Activated gamma-delta T cell treated with anti-CD3 and anti-CD28 coated beads, Interleukin-2, amount 50 U/mL, for 16 hours (primary cell): Measurements from ENCODE around the gene N4BP2.
"Not testable (repeated sequence)": the region's sequence is repeated elsewhere in the genome, so short reads cannot be mapped to it uniquely, and the experiment has no call there.

ENCODE experiments used
- DNase-seq: peaks from one replicate; pipeline ENCODE4 v3.0.0-alpha.2; 2020; ENCODE audit warnings: low read depth

Gene N4BP2

DNA sequence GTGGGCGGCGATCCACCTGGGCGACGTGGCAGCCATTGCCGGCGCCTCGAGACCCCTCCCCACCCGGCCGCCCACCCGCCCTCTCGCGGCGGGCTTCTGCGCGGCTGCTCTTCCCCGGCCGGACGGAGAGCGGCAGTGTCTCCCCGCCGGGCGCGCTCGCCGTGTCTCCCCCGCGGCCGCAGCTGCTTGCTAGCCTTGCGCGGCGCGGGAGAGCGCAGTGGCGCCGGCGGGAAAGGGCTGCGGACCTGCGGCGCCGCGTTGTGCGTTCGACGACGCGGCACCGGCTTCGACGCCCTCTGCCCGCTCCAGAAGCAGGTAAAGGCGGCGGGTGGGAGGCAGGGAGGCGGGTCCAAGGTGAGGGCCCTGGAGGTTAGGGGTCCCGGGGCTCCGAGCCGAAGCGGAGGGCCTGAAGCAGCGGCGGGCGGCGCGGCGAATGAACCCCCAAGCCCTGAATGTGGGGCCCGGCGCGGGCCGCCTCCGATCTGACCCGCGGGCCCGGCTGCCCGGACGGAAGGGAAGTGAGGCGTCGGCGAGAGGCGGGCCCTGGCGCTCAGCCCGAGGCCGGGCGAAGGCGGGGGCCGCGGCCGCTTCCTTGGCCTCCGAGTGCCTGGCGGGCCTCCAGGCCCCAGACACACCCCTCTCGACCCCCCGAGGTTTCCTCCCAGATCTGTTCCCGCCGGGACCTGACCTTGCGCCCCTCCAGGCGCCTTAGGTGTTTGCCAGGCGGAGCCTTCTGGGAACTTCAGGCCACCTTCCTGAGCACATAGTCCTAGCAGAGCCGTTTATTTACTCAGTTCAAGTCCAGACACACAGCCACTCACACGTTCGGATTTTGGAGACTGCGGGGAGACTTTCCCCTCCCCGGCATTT lies at the start of gene N4BP2:
Gene N4BP2 (plus strand): TSS at position 135 of the 870 bp plus-strand sequence. CDS start 40,491 bp downstream, outside the sequence.
- DNase-seq, result peak; percentile 53

DNA sequence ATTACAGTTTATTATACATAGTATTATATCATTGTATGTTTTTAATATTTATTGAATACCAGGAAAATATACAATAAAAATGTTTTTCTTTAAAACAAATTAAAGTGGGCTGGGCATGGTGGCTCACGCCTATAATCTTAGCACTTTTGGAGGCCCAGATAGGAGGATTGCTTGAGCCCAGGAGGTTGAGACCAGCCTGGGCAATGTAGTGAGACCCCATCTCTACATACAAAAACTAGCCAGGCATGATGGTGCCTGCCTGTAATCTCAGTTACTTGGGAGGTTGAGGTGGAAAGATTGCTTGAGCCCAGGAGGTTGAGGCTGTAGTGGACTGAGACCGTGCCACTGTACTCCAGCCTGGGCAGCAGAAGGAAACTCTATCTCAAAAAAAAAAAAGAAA lies 40.6 kb upstream of the N4BP2 start:
- no peak for DNase-seq

DNA sequence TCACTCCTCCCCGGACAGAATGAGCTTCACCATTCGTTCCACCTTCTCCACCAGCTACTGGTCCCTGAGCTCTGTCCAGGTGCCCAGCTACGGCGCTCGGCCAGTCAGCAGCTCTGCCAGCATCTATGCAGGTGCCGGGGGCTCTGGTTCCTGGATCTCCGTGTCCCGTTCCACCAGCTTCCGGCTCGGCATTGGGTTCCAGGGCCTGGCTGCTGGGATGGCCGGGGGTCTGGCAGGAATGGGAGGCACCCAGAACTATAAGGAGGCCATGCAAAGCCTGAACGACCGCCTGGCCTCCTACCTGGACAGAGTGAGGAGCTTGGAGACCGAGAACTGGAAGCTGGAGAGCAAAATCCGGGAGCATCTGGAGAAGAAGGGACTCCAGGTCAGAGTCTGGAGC lies 36.4 kb upstream of the N4BP2 start:
- no peak for DNase-seq

GRCh38 chr4:40021116-40021515 lies 35.5 kb upstream of the N4BP2 start:
- not testable (repeated sequence) for DNase-seq

DNA sequence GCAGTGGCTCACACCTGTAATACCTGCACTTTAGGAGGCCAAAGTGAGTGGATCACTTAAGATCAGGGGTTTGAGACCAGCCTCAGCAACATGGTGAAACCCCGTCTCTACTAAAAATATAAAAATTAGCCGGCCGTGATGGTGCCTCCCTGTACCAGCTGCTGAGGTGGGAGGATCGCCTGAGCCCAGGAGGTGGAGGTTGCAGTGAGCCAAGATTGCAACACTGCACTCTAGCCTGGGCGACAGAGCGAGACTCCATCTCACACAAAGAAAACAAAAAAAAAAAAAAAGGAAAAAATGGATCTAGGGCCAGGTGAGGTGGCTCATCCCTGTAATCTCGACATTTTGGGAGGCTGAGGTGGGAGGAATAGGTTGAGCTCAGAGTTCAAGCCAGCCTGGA lies 32.6 kb upstream of the N4BP2 start:
- DNase-seq, result not testable (repeated sequence)

GRCh38 chr4:40032785-40033184 lies 23.9 kb upstream of the N4BP2 start:
- DNase-seq, result no peak

DNA sequence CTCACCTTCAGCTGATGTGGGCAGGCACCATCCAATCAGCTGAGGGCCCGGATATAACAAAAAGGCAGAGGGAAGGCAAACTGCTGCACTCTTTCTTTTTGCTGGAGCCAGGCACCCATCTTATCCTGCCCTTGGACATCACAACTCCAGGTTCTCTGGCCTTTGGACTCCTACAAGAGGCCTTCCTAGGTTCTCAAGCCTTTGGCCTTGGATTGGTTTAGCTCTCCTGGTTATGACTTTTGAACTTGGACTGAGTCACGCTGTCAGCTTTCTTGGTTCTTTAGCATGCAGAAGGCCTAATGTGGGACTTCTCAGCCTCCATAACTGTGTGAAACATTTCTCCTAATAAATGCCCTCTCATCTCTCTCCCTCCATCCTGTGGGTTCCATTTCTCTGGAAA lies 23.0 kb upstream of the N4BP2 start:
- no peak for DNase-seq

DNA sequence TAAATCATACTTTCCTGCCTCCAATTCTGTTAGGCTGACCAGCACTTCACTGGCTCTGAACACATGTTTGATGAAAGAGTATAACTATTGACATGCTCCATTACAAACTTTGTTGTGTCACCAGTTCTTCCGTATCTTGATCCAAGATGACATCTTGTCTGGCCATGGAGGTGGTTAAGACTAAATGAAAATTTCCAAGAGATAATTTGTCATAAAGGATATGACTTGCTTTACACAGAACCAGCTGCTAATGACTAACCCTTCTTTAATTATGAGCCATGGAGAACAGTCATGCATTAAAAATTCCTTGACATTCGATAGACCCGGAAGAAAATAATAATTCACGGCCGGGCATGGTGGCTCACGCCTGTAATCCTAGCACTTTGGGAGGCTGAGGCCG lies 17.7 kb upstream of the N4BP2 start:
- DNase-seq, result no peak

DNA sequence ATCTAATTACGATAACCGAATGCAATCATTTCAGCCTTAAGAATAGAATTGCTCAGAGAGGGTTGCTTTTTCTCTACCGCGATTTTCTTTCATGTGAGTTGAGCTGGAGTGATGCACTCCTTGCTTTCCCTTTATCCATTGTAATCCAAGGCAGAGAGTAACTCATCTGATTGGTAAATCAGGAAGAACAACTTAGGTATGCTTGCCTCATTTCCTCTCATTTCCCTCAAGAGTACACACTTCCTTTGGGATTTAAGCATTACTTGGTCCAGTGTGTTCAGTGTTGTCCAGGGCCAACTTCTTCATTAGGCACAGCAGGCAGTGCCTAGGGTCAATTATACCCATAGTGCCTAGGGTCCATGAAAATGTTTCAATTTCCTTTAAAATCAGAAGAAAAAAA lies 15.7 kb upstream of the N4BP2 start:
- no peak for DNase-seq

DNA sequence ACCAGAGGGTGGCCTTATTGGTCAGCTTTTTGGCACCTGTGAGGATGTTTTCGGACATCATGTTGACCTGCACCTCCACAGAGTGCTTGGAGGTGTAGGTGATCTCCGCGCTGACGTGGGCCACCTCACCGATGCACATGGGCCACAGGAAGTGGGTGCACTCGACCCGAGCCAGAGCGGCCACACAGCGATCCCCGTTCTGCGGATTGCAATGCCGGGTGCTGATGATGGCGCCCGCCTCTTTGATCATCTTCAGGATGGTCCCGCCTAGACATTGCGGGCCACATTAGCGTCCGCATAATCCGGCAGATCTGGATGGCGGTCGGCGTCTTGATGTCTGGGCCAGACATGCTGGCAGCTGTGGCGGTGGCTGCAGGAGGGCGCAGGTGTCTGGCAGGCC lies 12.9 kb upstream of the N4BP2 start:
- no peak for DNase-seq

DNA sequence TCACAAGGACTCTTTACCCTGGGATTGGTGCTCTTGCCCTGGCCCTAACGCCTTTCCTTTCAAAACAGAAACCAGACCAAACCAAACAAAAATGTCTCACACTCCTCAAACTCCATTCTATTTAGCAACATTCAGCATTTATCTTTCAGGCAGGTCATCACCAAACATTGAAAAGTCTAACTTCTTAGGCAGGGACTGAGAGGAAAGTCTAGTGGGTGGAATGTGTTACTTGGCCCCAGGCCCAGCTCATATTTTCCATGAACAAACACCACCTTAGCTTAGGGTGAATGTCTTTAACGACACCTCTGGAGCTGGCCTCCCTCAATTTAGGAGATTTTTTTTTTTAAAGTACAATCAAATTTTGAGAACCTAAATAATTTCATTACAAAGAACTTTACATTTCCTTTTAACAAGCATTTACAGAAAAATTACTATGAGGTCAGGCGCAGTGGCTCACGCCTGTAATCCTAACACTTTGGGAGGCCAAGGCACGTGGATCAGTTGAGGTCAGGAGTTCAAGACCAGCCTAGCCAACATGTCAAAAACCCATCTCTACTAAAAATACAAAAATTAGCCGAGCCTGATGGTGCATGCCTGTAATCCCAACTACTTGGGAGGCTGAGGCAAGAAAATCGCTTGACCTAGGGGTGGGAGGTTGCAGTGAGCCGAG lies 10.2 kb upstream of the N4BP2 start:
- no peak for DNase-seq

GRCh38 chr4:40053161-40053560 lies 3.5 kb upstream of the N4BP2 start:
- DNase-seq, result no peak

- peak; percentile 5 for DNase-seq
These were observed 1.2 kb upstream of the N4BP2 start for GRCh38 chr4:40055511-40055862.

DNA sequence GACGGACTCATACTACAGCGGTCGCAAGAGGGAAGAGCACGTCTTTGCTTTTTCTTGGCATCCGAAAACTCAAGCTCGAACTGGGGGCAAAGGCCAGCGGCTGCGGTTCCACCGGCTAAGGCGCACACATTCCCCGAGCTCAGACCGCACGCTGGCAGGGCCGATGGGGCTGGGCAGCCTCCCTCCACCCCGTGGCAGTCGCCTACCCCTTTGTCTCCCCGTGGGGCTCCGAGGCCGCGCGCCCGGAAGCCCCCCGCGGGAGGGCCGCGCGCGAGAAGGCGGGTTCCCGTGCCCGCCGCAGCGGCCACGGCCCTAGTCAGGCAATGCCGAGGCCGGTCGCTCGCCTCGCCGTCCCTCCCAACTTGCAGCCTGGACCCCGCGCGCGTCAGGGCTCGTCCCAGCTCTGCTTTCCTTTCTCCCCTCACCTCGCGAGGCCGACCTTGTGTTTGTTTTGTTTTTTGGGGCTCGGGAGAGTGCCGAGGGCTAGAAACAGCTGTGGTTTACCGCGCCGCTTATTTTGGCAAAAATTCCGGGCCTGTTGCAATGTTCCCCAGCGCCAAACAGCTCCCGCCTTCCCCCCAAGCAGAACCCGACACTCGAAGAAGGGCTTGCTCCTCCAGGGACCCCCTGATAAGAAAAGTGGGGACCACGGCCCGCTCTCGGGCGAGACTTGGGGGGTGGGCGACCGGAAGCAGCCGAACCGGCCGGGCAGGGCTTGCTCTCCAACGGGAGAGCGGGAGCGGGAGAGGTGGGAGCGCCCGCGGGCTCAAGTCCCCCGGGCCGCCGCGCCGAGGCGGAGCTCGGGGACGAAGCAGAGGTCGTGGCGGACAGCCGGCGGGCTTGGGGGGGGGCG lies 561 bp upstream of the N4BP2 start:
- peak; percentile 33 for DNase-seq

GRCh38 chr4:40057586-40058091 lies 989 bp downstream of the N4BP2 start:
- DNase-seq, result peak; percentile 49

DNA sequence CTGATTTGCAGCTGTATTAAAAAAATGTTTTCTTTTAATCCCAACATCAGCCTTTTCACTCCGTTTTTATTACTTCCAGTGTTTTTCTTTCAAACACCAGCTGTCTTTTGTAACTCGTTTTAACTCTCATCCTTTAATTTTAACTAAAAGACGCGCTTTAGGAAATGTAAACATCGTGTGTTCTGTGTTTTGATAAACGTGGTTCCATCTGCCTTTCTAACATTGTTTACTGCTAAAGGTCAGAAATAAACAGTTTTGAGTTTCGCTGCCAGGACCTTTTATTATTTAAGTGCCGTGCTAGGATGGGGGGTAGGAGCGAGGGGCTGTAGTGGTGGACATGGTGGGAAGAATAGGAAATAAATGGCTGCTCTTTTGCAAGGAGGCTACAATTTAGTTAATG lies 1.5 kb downstream of the N4BP2 start:
- no peak for DNase-seq

GRCh38 chr4:40058854-40059253 lies 2.2 kb downstream of the N4BP2 start:
- DNase-seq, result no peak

DNA sequence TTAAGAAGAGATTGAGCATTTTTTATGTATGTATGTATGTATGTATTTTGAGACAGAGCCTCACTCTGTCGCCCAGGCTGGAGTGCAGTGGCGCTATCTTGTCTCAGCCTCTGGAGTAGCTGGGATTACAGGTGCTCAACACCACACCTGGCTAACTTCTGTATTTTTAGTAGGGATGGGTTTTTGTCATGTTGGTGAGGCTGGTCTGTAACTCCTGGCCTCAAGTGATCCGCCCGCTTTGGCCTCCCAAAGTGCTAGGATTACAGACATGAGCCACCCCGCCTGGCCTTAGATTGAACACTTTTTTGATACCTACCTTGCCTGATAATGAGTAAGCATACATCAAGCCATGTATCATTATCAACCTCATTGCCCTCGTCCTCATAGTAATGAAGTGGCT lies 2.7 kb downstream of the N4BP2 start:
- DNase-seq, result no peak

- DNase-seq, result no peak
These were observed 8.4 kb downstream of the N4BP2 start for GRCh38 chr4:40065010-40065409.

GRCh38 chr4:40066651-40067050 lies 10.0 kb downstream of the N4BP2 start:
- DNase-seq, result no peak

DNA sequence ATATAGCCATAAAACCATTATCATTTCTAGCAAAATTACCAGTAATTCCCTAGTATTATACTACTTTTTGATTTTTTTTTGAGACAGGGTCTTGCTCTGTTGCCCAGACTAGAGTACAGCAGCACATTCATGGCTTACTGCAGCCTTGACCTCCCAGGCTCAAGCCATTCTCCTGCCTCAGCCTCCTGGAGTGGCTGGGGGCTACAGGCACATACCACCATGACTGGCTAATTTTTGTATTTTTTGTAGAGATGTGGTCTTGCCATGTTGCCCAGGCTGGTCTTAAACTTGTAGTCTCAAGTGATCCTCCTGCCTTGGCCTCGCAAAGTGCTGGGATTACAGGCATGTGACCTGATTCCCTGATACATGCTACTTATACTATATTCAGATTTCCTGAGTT lies 13.7 kb downstream of the N4BP2 start:
- no peak for DNase-seq

GRCh38 chr4:40086421-40086820 lies 29.8 kb downstream of the N4BP2 start:
- no peak for DNase-seq
